Neural progenitor cell (in vitro differentiated cells): ENCODE measurements around the gene PTPRJ. TPM values are rescaled to one million over a fixed set of nuclear protein-coding genes. Genes with fewer than 3 reads are reported as not detected.

ENCODE experiments used
- DNase-seq: peaks from one replicate; pipeline ENCODE4 v3.0.0-alpha.2; 2016; ENCODE audit warnings: low spot score
- H2AFZ ChIP-seq: fragments of 200-600 bp; sonication (generic); replicated peaks from 2 replicates; pipeline ENCODE4 v1.6.1; 2016; ENCODE audit warnings: antibody characterized with exemption
- H3F3A ChIP-seq: fragments of 200-600 bp; sonication (generic); 2 replicates; pipeline ENCODE4 v1.6.1; 2016; ENCODE audit warnings: antibody characterized with exemption, low read depth
- H3K27ac ChIP-seq: fragments of 200-600 bp; sonication (generic); 2 replicates; pipeline ENCODE4 v1.5.1; 2016; ENCODE audit warnings: mild to moderate bottlenecking
- H3K27me3 ChIP-seq: fragments of 200-600 bp; sonication (generic); 2 replicates; pipeline ENCODE4 v1.6.1; 2016; ENCODE audit warnings: mild to moderate bottlenecking, moderate library complexity
- H3K36me3 ChIP-seq: fragments of 200-600 bp; sonication (generic); 2 replicates; pipeline ENCODE4 v1.5.1; 2016
- H3K4me1 ChIP-seq: fragments of 200-600 bp; sonication (generic); 2 replicates; pipeline ENCODE4 v1.6.1; 2016; ENCODE audit warnings: mixed run types
- H3K4me2 ChIP-seq: fragments of 200-600 bp; sonication (generic); 2 replicates; pipeline ENCODE4 v1.6.1; 2016
- H3K4me3 ChIP-seq: fragments of 200-600 bp; sonication (generic); 2 replicates; pipeline ENCODE4 v1.5.1; 2016
- H3K79me2 ChIP-seq: fragments of 200-600 bp; sonication (generic); 2 replicates; pipeline ENCODE4 v1.6.1; 2016; ENCODE audit warnings: low read depth
- H3K9ac ChIP-seq: fragments of 200-600 bp; sonication (generic); 2 replicates; pipeline ENCODE4 v1.6.1; 2016
- H3K9me3 ChIP-seq: fragments of 200-600 bp; sonication (generic); 2 replicates; pipeline ENCODE4 v1.5.1; 2016; ENCODE audit warnings: low read depth
- H4K20me1 ChIP-seq: fragments of 200-600 bp; sonication (generic); 2 replicates; pipeline ENCODE4 v1.6.1; 2016; ENCODE audit warnings: low read depth
- H3K27ac Mint-ChIP-seq: 3 replicates; pipeline ENCODE4 v1.8.0; 2021; ENCODE audit warnings: mixed read lengths
- H3K27me3 Mint-ChIP-seq: 2 replicates; pipeline ENCODE4 v1.8.0; 2022; ENCODE audit warnings: low read depth, mild to moderate bottlenecking, inconsistent platforms, moderate library complexity, mixed read lengths; ENCODE audit not compliant: insufficient read depth
- H3K36me3 Mint-ChIP-seq: 3 replicates; pipeline ENCODE4 v1.8.0; 2021; ENCODE audit warnings: mixed read lengths
- H3K4me1 Mint-ChIP-seq: 3 replicates; pipeline ENCODE4 v1.8.0; 2021; ENCODE audit warnings: mixed read lengths
- H3K4me3 Mint-ChIP-seq: 3 replicates; pipeline ENCODE4 v1.8.0; 2021; ENCODE audit warnings: mild to moderate bottlenecking, moderate library complexity, mixed read lengths
- H3K9me3 Mint-ChIP-seq: 3 replicates; pipeline ENCODE4 v1.8.0; 2020; ENCODE audit warnings: mixed read lengths
- CTCF ChIP-seq: fragments of 200-600 bp; sonication (generic); IDR thresholded peaks from 2 replicates; pipeline ENCODE4 v1.5.1; 2017; ENCODE audit warnings: antibody characterized with exemption, mild to moderate bottlenecking
- EZH2 ChIP-seq: fragments of 200-600 bp; sonication (generic); IDR thresholded peaks from 2 replicates; pipeline ENCODE4 v1.6.1; 2017; ENCODE audit warnings: antibody characterized with exemption, mild to moderate bottlenecking, moderate library complexity
- EZH2phosphoT487 ChIP-seq: fragments of 200-600 bp; sonication (generic); IDR thresholded peaks from 2 replicates; pipeline ENCODE4 v1.6.1; 2017; ENCODE audit warnings: antibody characterized with exemption
- total RNA-seq: library from RNA; depleted of rRNA; stranded (reverse); fragments of >200 nt; gene quantifications from 2 replicates; pipeline ENCODE4 v1.2.3, GENCODE V29; 2015; ENCODE audit warnings: low replicate concordance

Gene PTPRJ
- total RNA-seq, 1 donor from 2014 or later, result 28.0 TPM

DNA sequence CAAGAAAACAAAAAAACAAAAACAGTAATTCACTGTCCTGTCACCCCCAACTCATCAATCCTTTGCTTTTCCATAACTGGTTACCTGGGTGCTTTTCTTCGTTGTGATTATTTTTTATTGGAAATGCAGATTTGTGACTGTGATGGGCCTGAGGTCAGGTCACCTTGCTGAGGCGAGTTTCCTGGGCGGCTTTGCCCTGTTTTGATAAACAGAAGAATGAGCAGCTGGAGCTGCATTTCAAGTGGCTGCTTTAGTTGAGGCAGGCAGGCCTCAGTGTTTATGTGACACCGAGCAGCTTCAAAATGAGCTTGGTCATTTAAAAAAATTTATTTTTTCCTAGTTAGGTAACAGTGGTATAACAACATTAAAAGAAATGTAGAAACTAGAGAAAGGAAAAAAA, 22.2 kb downstream of the PTPRJ start:
- H3F3A ChIP-seq, result peaks cover 16% of the 10 kb centered on the region
- no peak overlapping the region for H3K9ac ChIP-seq
- peaks cover 35% of the 10 kb centered on the region for H3K79me2 ChIP-seq
- H3K4me3 Mint-ChIP-seq, result no peak overlapping the region
- no peaks in the 10 kb centered on the region for H3K27me3 ChIP-seq
- H3K4me3 ChIP-seq, result no peak overlapping the region
- peaks cover 50% of the 10 kb centered on the region for H3K4me1 Mint-ChIP-seq
- H3K36me3 Mint-ChIP-seq, result no peaks in the 10 kb centered on the region
- H3K27ac ChIP-seq, result no peak overlapping the region
- H3K27me3 Mint-ChIP-seq, result peaks cover 8% of the 10 kb centered on the region
- H3K36me3 ChIP-seq, result no peaks in the 10 kb centered on the region
- TF ChIP-seq CTCF, result no peak
- TF ChIP-seq EZH2, result no peak
- no peak for TF ChIP-seq EZH2phosphoT487
- H3K4me1 ChIP-seq, result peaks cover 32% of the 10 kb centered on the region
- no peaks in the 10 kb centered on the region for H3K9me3 ChIP-seq
- H2AFZ ChIP-seq, result no peak overlapping the region
- no peak overlapping the region for H3K27ac Mint-ChIP-seq
- peaks cover 53% of the 10 kb centered on the region for H4K20me1 ChIP-seq
- H3K4me2 ChIP-seq, result no peak overlapping the region
- no peak for DNase-seq
- H3K9me3 Mint-ChIP-seq, result no peaks in the 10 kb centered on the region

- Histone ChIP-seq H3K9ac (no peak overlapping the region), H3K27me3 (no peaks in the 10 kb centered on the region), H3K79me2 (peaks cover 45% of the 10 kb centered on the region), H2AFZ (no peak overlapping the region), H3K9me3 (no peaks in the 10 kb centered on the region), H3K4me3 (no peak overlapping the region), H3K4me1 (peaks cover 32% of the 10 kb centered on the region), H3K4me2 (no peak overlapping the region), H3K27ac (no peak overlapping the region), H3F3A (peaks cover 16% of the 10 kb centered on the region), H4K20me1 (peaks cover 48% of the 10 kb centered on the region), H3K36me3 (no peaks in the 10 kb centered on the region)
- DNase-seq, result no peak
- TF ChIP-seq EZH2 (no peak), EZH2phosphoT487 (no peak), CTCF (no peak)
- Mint-ChIP-seq H3K9me3 (no peaks in the 10 kb centered on the region), H3K36me3 (no peaks in the 10 kb centered on the region), H3K4me1 (peaks cover 42% of the 10 kb centered on the region), H3K27me3 (peaks cover 8% of the 10 kb centered on the region), H3K27ac (peak overlapping the region; percentile 53), H3K4me3 (no peak overlapping the region)
These were observed 23.6 kb downstream of the PTPRJ start for GRCh38 chr11:48003926-48004325.

DNA sequence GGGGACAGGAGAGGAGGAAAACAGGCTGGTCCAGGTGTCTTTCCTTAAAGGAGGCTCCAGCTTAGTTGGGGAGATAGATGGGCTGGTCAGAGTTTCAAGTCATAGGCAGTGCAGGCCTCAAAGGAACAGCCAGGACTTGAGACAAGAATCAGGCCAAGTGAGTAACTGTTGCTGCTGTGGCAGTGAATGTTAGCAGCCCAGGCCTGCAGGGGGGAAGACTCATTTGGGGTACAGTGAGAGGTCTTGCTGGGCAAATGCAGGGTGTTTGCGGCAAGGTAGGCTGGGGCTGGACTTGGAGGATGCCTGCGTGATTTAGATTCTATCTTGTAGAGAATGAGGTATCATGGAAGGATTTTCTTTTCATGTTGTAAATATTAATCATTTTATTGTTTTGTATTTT, 24.1 kb downstream of the PTPRJ start:
- DNase-seq, result no peak
- Mint-ChIP-seq H3K27ac (peak overlapping the region; percentile 53), H3K9me3 (no peaks in the 10 kb centered on the region), H3K27me3 (peaks cover 8% of the 10 kb centered on the region), H3K36me3 (no peaks in the 10 kb centered on the region), H3K4me1 (peaks cover 42% of the 10 kb centered on the region), H3K4me3 (no peak overlapping the region)
- H3K79me2 ChIP-seq, result peaks cover 50% of the 10 kb centered on the region
- H3K27me3 ChIP-seq, result no peaks in the 10 kb centered on the region
- TF ChIP-seq CTCF (no peak), EZH2phosphoT487 (no peak), EZH2 (no peak)
- no peak overlapping the region for H3K4me2 ChIP-seq
- peaks cover 54% of the 10 kb centered on the region for H4K20me1 ChIP-seq
- no peak overlapping the region for H3K9ac ChIP-seq
- no peak overlapping the region for H3K27ac ChIP-seq
- H3K4me1 ChIP-seq, result peaks cover 32% of the 10 kb centered on the region
- H3K4me3 ChIP-seq, result no peak overlapping the region
- no peaks in the 10 kb centered on the region for H3K36me3 ChIP-seq
- peaks cover 16% of the 10 kb centered on the region for H3F3A ChIP-seq
- H2AFZ ChIP-seq, result no peak overlapping the region
- no peaks in the 10 kb centered on the region for H3K9me3 ChIP-seq
